Right ventricle myocardium superior (tissue), 1 donor: Measurements from ENCODE around the gene ARPP21. TPM values are rescaled to one million over a fixed set of nuclear protein-coding genes. Genes with fewer than 3 reads are reported as not detected.
A peak's percentile ranks its signal among the peaks of the same experiment; 100 is the strongest.

Source experiments
- ATAC-seq: fragments of 200-7000 bp; cut with Tn5 transposase; one replicate; pipeline ENCODE4 v1.9.1; 2020; ENCODE audit warnings: mild to moderate bottlenecking; ENCODE audit not compliant: poor library complexity
- DNase-seq: peaks from one replicate; pipeline ENCODE4 v3.0.0-alpha.2; 2020
- intact Hi-C: fragments of 100-400 bp; cut with DNase I; formaldehyde crosslinking; loops from one replicate; pipeline ENCODE4 v1.11.2; 2022
- total RNA-seq: library from RNA; stranded (reverse); fragmentation: NEBNext Ultra II Directional; extraction: Animal tissue kit (Norgen Biotek cat#: 25700); gene quantifications from one replicate; pipeline ENCODE4 v1.2.1, GENCODE V29; 2021
- donor health status: DM: no; HTN: yes; CAD: no; lungs with severe emphysema.

ARPP21 gene
- total RNA-seq, 1 donor from 2014 or later = not detected

GRCh38 chr3:35640190-35641165 lies 1.2 kb downstream of the ARPP21 start:
- no peak for DNase-seq
- intact Hi-C loops = no loop called here
- ATAC-seq = no peak

GRCh38 chr3:35641331-35641730 lies 2.0 kb downstream of the ARPP21 start:
- intact Hi-C loops = no loop called here
- DNase-seq (no peak), ATAC-seq (no peak)

- DNase-seq (no peak), ATAC-seq (no peak)
- intact Hi-C loops = no loop called here
Observed at GRCh38 chr3:35641920-35642527, 2.7 kb downstream of the ARPP21 start.

- no peak for ATAC-seq
- intact Hi-C loops = no loop called here
- DNase-seq = no peak
Observed at GRCh38 chr3:35643495-35643894, 4.2 kb downstream of the ARPP21 start.

GRCh38 chr3:35644451-35644850 lies 5.1 kb downstream of the ARPP21 start:
- intact Hi-C loops = no loop called here

GRCh38 chr3:35645189-35645588 lies 5.9 kb downstream of the ARPP21 start:
- DNase-seq (no peak), ATAC-seq (no peak)
- intact Hi-C loops = no loop called here

More at GRCh38 chr3:35644451-35644850, 5.1 kb downstream of the ARPP21 start:
- ATAC-seq (no peak), DNase-seq (no peak)

GRCh38 chr3:35646081-35646480 lies 6.8 kb downstream of the ARPP21 start:
- ATAC-seq (no peak), DNase-seq (no peak)
- intact Hi-C loops = no loop called here

- intact Hi-C loops = no loop called here
- ATAC-seq (no peak), DNase-seq (no peak)
Observed at GRCh38 chr3:35647461-35647860, 8.1 kb downstream of the ARPP21 start.

- DNase-seq (no peak), ATAC-seq (no peak)
- intact Hi-C loops = no loop called here
Observed at GRCh38 chr3:35648347-35648746, 9.0 kb downstream of the ARPP21 start.

GRCh38 chr3:35649405-35649804 lies 10.1 kb downstream of the ARPP21 start:
- intact Hi-C loops = no loop called here
- DNase-seq (no peak), ATAC-seq (no peak)

GRCh38 chr3:35651426-35651825 lies 12.1 kb downstream of the ARPP21 start:
- ATAC-seq (no peak), DNase-seq (no peak)
- intact Hi-C loops = no loop called here

GRCh38 chr3:35651851-35652250 lies 12.5 kb downstream of the ARPP21 start:
- intact Hi-C loops = no loop called here
- DNase-seq = no peak
- no peak for ATAC-seq

- ATAC-seq (no peak), DNase-seq (no peak)
- intact Hi-C loops = no loop called here
Observed at GRCh38 chr3:35653347-35653746, 14.0 kb downstream of the ARPP21 start.

- no peak for ATAC-seq
- intact Hi-C loops = no loop called here
- DNase-seq = no peak
Observed at GRCh38 chr3:35654476-35654875, 15.2 kb downstream of the ARPP21 start.

- DNase-seq (no peak), ATAC-seq (no peak)
- intact Hi-C loops = no loop called here
Observed at GRCh38 chr3:35658686-35659085, 19.4 kb downstream of the ARPP21 start.

- ATAC-seq = no peak
- no peak for DNase-seq
- intact Hi-C loops = no loop called here
Observed at GRCh38 chr3:35659768-35660167, 20.4 kb downstream of the ARPP21 start.

- intact Hi-C loops = no loop called here
- peak; percentile 37 for DNase-seq
- ATAC-seq = peak; percentile 89
Observed at GRCh38 chr3:35663471-35663870, 24.1 kb downstream of the ARPP21 start.

- peak; percentile 89 for ATAC-seq
- peak; percentile 68 for DNase-seq
- intact Hi-C loops = no loop called here
Observed at GRCh38 chr3:35664460-35664919, 25.2 kb downstream of the ARPP21 start.

GRCh38 chr3:35665390-35666055 lies 26.2 kb downstream of the ARPP21 start:
- intact Hi-C loops = no loop called here
- DNase-seq = no peak
- ATAC-seq = no peak
